DND-41 (cell line): Measurements from ENCODE around the gene FAM124B.

Experiments used
- ATAC-seq: fragments of 200-7000 bp; cut with Tn5 transposase; 3 replicates; pipeline ENCODE4 v1.9.1; 2021; ENCODE audit warnings: low read depth; ENCODE audit not compliant: insufficient read depth
- DNase-seq: peaks from one replicate; pipeline ENCODE4 v3.0.0-alpha.2; 2020
- H2AFZ ChIP-seq: 2 replicates; pipeline ENCODE4 v1.6.0; 2012; ENCODE audit warnings: low read depth, low read length
- H3K27ac ChIP-seq: 2 replicates; pipeline ENCODE4 v1.5.1; 2012; ENCODE audit warnings: low read length, inconsistent platforms
- H3K27me3 ChIP-seq: fragments of 200-600 bp; sonication (generic); 2 replicates; pipeline ENCODE4 v1.6.0; 2012; ENCODE audit warnings: low read length, mild to moderate bottlenecking, inconsistent platforms; ENCODE audit not compliant: insufficient read depth, poor library complexity
- H3K36me3 ChIP-seq: 2 replicates; pipeline ENCODE4 v1.5.1; 2012; ENCODE audit warnings: low read length, inconsistent platforms; ENCODE audit not compliant: insufficient read depth
- H3K4me1 ChIP-seq: 2 replicates; pipeline ENCODE4 v1.5.1; 2012; ENCODE audit warnings: mild to moderate bottlenecking, low read length; ENCODE audit not compliant: insufficient read depth
- H3K4me2 ChIP-seq: 2 replicates; pipeline ENCODE4 v1.6.0; 2012; ENCODE audit warnings: mild to moderate bottlenecking, moderate library complexity, low read length, inconsistent platforms; ENCODE audit not compliant: insufficient read depth
- H3K4me3 ChIP-seq, 2 experiments: fragments of 200-600 bp in 1 of 2; shearing (Covaris generic) in 1 of 2; 2 replicates each; pipeline ENCODE4 v1.5.1; 2012 to 2016; ENCODE audit warnings: inconsistent platforms in 2 of 2, low read length in 2 of 2, mild to moderate bottlenecking in 2 of 2, low read depth in 1 of 2, moderate library complexity in 1 of 2
- H3K79me2 ChIP-seq: 2 replicates; pipeline ENCODE4 v1.6.0; 2012; ENCODE audit warnings: low read length, inconsistent platforms; ENCODE audit not compliant: insufficient read depth
- H3K9ac ChIP-seq: 2 replicates; pipeline ENCODE4 v1.6.0; 2012; ENCODE audit warnings: low read depth, mild to moderate bottlenecking, inconsistent platforms, low read length, moderate library complexity
- H3K9me3 ChIP-seq: 2 replicates; pipeline ENCODE4 v1.5.1; 2012; ENCODE audit warnings: low read length, moderate library complexity, mild to moderate bottlenecking, inconsistent platforms; ENCODE audit not compliant: insufficient read depth, severe bottlenecking
- H4K20me1 ChIP-seq: 2 replicates; pipeline ENCODE4 v1.6.0; 2012; ENCODE audit warnings: low read length; ENCODE audit not compliant: insufficient read depth
- EZH2 ChIP-seq: IDR thresholded peaks from 3 replicates; pipeline ENCODE4 v1.6.1; 2012; ENCODE audit warnings: borderline replicate concordance, low read depth, mild to moderate bottlenecking, moderate library complexity, low read length, inconsistent platforms; ENCODE audit not compliant: severe bottlenecking
- TF ChIP-seq, protein P1 (sequence below): IDR thresholded peaks from 2 replicates; pipeline ENCODE4 v1.5.1; 2012; ENCODE audit warnings: borderline replicate concordance, low read length, moderate library complexity, mild to moderate bottlenecking; ENCODE audit not compliant: poor library complexity, severe bottlenecking; ENCODE audit errors: extremely low read depth

FAM124B gene

DNA sequence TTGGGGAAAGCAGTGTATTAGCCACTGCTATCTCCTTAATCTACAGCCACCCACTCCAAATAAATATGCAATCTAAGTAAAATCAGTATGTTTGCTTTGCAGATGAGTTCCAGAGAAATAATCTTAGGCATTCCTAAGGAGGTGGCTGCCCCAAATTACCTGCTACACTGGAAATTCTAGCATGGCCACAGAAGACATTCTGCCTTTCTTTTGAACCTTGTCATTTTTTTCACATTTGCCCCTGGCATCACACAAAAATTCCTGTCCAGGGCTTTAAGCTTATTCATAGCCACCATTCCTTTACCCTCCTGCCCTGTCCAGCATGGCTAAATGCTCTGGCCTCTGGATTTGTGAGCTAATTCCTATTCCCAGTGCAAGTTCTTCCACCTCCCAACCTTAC lies 36.8 kb upstream of the FAM124B start:
- H3K27ac ChIP-seq = no peak overlapping the region
- no peak overlapping the region for H3K4me3 ChIP-seq
- no peak overlapping the region for H2AFZ ChIP-seq
- H3K9ac ChIP-seq = no peak overlapping the region
- no peaks in the 10 kb centered on the region for H3K79me2 ChIP-seq
- DNase-seq (no peak), ATAC-seq (no peak)
- H3K4me1 ChIP-seq = no peaks in the 10 kb centered on the region
- H4K20me1 ChIP-seq = no peaks in the 10 kb centered on the region
- no peaks in the 10 kb centered on the region for H3K27me3 ChIP-seq
- H3K9me3 ChIP-seq = no peaks in the 10 kb centered on the region
- H3K4me2 ChIP-seq = no peak overlapping the region
- TF ChIP-seq, protein P1, sequence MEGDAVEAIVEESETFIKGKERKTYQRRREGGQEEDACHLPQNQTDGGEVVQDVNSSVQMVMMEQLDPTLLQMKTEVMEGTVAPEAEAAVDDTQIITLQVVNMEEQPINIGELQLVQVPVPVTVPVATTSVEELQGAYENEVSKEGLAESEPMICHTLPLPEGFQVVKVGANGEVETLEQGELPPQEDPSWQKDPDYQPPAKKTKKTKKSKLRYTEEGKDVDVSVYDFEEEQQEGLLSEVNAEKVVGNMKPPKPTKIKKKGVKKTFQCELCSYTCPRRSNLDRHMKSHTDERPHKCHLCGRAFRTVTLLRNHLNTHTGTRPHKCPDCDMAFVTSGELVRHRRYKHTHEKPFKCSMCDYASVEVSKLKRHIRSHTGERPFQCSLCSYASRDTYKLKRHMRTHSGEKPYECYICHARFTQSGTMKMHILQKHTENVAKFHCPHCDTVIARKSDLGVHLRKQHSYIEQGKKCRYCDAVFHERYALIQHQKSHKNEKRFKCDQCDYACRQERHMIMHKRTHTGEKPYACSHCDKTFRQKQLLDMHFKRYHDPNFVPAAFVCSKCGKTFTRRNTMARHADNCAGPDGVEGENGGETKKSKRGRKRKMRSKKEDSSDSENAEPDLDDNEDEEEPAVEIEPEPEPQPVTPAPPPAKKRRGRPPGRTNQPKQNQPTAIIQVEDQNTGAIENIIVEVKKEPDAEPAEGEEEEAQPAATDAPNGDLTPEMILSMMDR = no peak
- TF ChIP-seq EZH2 = no peak
- no peaks in the 10 kb centered on the region for H3K36me3 ChIP-seq

DNA sequence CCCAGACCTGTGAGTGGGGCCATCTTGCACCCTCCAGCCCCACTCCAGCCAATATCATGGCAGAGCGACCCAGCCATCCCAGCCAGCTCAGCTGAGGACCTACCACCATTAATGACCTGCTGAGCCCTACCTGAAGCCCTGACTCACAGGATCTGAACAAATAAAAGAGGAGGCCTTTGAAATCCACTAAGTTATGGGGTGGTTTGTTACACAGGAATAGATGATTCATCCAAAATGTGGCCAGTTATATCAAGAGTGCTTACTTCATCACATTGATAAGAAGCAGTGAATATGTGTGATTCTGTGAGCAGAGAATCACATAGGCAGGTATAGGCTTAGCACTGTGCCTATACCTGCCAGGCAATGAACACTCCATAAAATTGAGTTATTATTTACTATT lies 34.7 kb upstream of the FAM124B start:
- H3K4me3 ChIP-seq = no peak overlapping the region
- no peaks in the 10 kb centered on the region for H3K27me3 ChIP-seq
- H3K9me3 ChIP-seq = no peaks in the 10 kb centered on the region
- H3K27ac ChIP-seq = no peak overlapping the region
- no peak for DNase-seq
- no peak overlapping the region for H2AFZ ChIP-seq
- ATAC-seq = no peak
- no peak overlapping the region for H3K4me2 ChIP-seq
- H3K4me1 ChIP-seq = no peaks in the 10 kb centered on the region
- TF ChIP-seq, protein P1 = no peak
- TF ChIP-seq EZH2 = no peak
- H3K79me2 ChIP-seq = no peaks in the 10 kb centered on the region
- H4K20me1 ChIP-seq = no peaks in the 10 kb centered on the region
- H3K36me3 ChIP-seq = no peaks in the 10 kb centered on the region
- no peak overlapping the region for H3K9ac ChIP-seq

DNA sequence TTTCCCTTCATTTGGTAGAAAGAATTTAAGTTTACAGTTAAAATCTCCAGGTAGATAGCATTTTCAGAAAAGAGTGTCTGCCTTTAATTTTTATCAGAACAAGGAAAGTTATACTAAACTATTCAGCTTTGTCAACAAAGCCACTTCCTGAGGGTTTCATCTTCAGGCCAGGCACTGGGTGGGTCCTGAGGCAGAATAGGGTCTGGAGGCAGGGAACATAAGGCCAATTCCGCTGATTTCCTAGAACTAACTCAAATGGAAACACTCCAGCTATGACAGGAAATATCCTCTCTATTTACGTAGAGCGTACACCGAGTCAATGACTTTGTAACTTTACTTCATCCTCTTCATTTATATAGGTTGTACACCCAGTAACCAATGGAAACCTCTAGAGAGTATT lies 32.7 kb upstream of the FAM124B start:
- no peak for ATAC-seq
- H3K36me3 ChIP-seq = no peaks in the 10 kb centered on the region
- no peaks in the 10 kb centered on the region for H3K79me2 ChIP-seq
- H3K27ac ChIP-seq = no peak overlapping the region
- TF ChIP-seq EZH2 = no peak
- TF ChIP-seq, protein P1 = no peak
- H3K27me3 ChIP-seq = no peaks in the 10 kb centered on the region
- H3K4me3 ChIP-seq = no peak overlapping the region
- no peak overlapping the region for H3K4me2 ChIP-seq
- no peaks in the 10 kb centered on the region for H3K4me1 ChIP-seq
- H3K9ac ChIP-seq = no peak overlapping the region
- no peak for DNase-seq
- peaks cover under 1% of the 10 kb centered on the region for H3K9me3 ChIP-seq
- no peak overlapping the region for H2AFZ ChIP-seq
- H4K20me1 ChIP-seq = no peaks in the 10 kb centered on the region

DNA sequence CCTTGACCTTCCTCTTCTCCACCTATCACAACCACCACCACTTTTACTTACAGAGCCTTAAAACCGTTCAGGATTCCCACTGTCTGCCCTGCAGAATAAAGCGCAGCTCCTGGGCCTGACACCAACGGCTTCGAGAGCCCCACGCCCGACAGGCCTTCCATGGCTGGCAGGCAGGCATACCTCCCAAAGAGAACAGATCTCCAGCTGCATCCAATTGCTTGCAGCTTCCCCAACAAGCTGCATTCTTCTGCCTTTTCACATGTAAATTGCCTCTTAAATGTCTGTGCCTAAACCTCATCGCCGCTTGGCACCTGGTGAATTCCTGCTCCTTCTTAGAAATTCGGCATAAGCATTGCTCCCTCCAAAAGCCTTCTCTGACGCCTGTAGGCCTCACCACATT lies 31.5 kb upstream of the FAM124B start:
- H3K36me3 ChIP-seq = no peaks in the 10 kb centered on the region
- TF ChIP-seq, protein P1 = no peak
- no peak for TF ChIP-seq EZH2
- no peaks in the 10 kb centered on the region for H3K4me1 ChIP-seq
- H3K9me3 ChIP-seq = peaks cover 3% of the 10 kb centered on the region
- H3K79me2 ChIP-seq = no peaks in the 10 kb centered on the region
- DNase-seq (no peak), ATAC-seq (no peak)
- no peak overlapping the region for H3K4me3 ChIP-seq
- no peaks in the 10 kb centered on the region for H4K20me1 ChIP-seq
- H2AFZ ChIP-seq = no peak overlapping the region
- no peak overlapping the region for H3K9ac ChIP-seq
- H3K27ac ChIP-seq = no peak overlapping the region
- no peak overlapping the region for H3K4me2 ChIP-seq
- H3K27me3 ChIP-seq = no peaks in the 10 kb centered on the region
